ENCODE measurements around the gene PIGA.

The PIGA gene, protein sequence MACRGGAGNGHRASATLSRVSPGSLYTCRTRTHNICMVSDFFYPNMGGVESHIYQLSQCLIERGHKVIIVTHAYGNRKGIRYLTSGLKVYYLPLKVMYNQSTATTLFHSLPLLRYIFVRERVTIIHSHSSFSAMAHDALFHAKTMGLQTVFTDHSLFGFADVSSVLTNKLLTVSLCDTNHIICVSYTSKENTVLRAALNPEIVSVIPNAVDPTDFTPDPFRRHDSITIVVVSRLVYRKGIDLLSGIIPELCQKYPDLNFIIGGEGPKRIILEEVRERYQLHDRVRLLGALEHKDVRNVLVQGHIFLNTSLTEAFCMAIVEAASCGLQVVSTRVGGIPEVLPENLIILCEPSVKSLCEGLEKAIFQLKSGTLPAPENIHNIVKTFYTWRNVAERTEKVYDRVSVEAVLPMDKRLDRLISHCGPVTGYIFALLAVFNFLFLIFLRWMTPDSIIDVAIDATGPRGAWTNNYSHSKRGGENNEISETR

DNA sequence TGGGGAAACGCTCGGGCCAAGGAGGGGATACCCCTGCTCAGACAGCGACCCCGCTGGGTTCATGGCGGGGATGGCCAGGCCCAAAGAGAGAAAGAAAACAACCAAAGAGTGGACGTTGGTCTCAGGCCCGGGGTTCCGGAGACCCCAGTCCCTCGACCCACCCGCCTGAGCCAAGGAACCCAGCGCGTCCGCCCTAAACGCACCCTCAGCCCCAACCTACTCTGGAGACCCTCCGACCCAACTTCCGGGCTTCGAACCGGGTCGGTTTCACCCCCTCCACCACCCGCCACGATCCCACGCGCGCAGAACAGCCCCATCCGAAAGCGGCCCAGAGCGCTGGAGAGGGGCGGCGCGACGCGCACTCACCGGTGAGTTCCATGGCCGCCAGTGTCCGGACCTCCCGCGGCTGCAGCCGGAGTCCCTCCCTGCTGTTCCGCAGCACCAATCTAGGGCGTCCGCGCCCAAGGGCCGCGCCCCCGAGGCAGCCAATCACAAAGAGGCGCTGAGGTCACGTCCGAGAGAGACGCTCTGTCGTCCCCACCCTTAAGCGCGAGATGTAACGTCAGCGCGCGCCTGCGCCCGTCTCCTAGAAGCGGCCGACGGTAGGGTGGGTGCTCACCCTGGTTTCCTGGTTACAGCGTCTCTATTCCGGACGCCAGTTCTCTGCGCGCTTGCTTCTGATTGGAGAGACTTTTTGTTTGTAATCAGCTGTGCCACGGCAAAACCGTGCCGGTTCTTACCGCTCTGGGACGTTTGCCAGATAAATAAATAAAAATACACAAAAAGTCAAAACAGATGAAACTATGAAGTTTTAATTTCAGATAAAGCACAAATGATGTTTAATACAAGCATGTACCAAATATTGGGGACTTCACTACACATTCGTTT is at the start of gene PIGA:
TSS of gene PIGA (minus strand) at position 389 of the 888 bp plus-strand sequence. CDS start 3,593 bp downstream, outside the sequence.
- DNase-seq, result peak; percentile 89 to 94

DNA sequence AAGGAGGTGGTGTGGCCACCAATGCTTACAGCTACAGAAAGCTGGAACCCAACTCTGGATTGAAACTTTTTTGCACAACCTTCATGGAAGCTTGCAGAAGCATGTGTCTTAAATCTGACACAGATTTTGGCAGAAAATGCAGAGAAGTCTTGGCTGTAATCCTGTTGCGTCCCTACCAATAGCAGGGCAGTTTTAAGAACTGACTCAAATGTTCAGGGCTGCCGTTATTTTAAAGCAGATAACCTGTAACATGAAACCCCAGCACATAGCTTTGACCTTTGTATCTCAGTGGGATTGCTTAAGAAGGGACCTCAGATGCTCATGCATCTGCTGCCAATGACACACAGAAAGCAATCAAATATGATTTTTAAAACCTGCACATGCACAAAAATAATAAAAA is 49.0 kb upstream of the PIGA start, which contains the start of gene VEGFD:
TSS of gene VEGFD (minus strand) at position 110 of the 400 bp plus-strand sequence. CDS start 467 bp downstream, outside the sequence.
- no peak for DNase-seq

DNA sequence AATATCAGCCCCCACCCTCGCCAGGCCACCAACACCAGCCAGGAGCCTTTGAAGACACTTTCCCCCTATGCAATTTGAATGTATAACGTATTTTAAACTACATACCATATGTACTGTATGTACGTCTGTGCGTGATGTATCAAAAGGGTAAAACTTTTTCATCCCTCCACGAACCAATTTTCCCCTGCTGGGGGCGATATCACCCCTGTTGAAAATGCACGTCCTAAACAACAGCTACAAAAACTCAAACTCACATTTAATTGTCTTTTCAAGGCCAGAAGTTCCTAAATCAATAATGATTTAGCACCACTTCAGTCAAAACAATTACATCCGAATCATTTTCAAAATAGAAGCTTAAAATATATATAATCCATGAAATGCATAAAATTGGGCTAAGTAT is 47.5 kb upstream of the PIGA start:
- DNase-seq, result no peak

DNA sequence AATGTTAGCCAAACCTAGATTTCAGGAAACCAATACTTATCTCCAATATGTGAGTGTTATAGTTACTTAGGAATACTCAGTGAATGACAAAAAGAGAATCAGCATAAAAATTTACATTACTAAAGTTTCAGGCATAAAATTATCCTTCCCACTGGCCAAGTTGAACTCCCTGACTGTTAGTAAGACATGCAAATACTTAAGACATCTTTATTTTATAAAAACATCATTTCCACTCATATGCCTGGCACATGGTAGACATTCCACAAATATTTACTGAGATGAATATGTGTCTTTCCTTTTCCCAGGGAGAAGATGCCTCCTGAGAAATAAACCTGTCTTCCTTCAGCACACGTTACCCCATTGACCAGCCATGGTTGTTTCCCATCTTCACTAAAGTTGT is 41.6 kb upstream of the PIGA start:
- no peak for DNase-seq

- DNase-seq, result no peak
Observed at GRCh38 chrX:15373976-15374375, 38.7 kb upstream of the PIGA start.

DNA sequence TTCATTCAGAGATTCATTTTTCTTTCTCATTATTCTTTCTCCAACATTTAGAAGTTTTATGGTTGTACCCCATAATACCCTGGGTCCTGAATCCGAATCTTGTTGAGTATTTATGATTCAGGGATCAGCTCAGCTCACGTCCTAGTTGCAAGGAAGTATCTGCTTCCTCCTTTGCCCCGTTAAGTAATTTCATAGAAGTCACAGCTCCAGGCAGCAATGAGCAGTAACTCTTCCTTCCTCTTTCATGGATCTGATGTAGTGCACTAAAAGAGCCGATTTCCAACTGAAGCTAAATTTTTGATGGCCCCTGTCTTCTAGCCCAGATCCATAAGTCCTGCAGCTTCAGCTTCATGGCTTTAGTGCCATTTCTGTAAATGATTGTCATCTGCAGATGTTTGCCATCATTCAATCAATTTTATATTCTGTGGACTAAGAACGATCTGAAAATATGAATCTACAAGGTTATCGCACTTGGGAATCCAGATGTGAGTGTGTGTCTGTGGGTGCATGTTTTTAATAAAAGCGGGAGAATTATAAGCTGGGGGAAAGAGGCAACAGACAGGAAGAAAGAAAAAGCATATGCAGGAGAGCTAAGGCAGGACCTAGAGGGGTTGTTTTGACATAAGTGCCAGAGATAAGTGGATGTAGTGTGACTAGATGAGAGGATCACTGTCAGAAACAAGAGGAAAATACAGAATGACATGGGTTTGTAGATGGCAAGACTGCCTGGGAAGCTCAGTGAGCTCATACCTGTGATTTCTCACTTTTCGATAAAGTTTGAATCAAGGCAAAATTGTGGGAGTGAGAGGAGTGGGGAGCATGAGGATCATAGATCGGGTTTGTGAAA is 31.4 kb upstream of the PIGA start:
- DNase-seq, result peak; percentile 35 to 45

DNA sequence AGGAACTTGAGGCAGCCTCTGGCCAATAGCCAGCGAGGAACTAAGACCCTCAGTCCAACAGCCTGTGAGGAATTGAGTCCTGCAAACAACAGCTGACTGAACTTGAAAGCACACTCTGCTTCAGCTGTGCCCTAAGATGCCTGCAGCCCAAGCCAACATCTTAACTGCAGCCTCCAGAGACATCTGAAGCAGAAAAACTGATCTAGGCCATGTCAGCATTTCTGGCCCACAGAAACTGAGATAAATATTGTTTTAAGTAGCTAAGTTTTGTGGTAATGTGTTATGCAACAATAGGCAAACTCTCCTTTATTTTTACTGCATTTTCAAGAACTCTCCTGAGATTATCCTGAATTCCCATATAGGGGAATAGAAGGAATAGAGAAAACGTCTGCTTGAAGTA is 24.4 kb upstream of the PIGA start:
- no peak for DNase-seq

- DNase-seq, result no peak
Observed at GRCh38 chrX:15358533-15358932, 23.2 kb upstream of the PIGA start.

GRCh38 chrX:15356444-15356843 is 21.1 kb upstream of the PIGA start:
- peak; percentile 51 to 73 for DNase-seq

- DNase-seq, result no peak
Observed at GRCh38 chrX:15350329-15350996, 15.1 kb upstream of the PIGA start.

DNA sequence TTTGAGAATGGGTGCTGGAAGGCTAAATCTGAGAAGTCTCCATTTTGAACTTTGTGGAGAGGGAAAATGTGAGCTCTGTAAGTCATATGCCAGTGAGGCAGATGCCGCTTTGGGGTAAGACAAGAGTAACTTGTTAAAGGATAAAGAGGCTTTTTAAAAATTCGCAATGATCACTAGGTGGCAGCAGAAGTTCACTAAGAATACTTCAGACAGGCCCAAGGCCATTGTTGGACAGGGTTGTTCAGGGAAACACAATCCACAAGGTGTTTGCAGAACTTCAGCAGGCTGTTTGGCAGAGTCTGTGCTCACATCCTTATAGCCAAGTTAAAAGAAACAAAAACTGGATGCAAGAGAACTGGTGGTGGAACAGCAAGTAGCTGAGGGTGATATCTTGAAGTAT is 13.7 kb upstream of the PIGA start:
- peak; percentile 23 to 73 for DNase-seq

DNA sequence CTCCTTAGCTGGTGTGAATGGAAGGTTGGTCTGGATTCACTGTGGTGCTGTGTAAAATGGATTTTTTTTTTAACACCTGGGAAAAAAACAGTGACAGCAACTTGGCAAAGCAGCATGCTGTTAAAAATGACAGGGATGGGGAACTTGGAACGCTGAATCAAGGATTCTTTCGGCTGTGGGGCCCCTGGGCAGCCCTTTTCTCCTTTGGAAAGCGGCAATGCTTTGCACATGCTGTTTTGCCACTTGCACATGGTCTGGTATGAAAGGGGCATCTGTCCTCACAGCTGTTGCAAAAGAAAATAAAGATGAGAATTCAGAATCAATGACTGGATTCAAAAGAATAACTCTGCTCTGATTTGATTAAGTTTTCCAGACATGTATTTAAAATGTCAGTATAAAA is 10.7 kb upstream of the PIGA start:
- DNase-seq, result no peak

- no peak for DNase-seq
Observed at GRCh38 chrX:15344106-15344505, 8.8 kb upstream of the PIGA start.

DNA sequence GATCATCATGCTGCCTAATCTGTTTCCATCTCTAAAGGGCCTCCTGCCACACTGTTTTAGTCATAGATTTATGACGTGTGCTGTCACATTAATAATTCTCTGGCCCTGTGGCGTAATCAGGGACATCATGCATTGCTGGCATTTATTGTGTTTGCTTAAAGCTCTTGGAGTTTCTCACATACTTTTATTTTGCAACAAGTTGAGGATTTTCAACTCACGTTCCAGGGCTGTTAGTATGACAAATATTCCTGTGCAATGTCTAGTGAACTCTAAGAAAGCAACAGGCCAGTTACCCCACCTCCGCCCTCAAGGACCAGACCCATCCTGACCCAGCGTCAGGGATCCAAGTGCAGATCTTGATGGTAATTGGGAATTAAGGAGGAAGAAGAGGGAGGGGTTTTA is 7.8 kb upstream of the PIGA start:
- DNase-seq, result no peak

- DNase-seq, result no peak
Observed at GRCh38 chrX:15340867-15341266, 5.5 kb upstream of the PIGA start.

DNA sequence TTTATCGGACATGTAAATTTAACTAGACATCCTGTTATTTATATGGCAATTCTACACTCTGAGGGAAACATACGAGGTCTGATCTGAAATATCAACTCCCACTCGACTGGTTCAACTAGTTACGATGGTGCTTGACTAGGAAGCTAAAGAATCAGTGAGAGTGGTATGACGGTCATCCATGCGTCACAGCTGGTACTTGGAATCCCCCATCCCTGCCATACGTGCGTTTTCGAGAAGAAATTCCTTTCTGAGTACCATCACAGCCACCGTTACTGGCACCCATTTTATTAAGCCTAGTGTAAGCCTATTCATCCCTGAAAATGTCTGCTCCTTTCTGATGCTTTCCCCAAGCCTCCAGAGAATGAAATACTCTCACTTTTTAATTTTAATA is 695 bp upstream of the PIGA start:
- peak; percentile 56 to 63 for DNase-seq

DNA sequence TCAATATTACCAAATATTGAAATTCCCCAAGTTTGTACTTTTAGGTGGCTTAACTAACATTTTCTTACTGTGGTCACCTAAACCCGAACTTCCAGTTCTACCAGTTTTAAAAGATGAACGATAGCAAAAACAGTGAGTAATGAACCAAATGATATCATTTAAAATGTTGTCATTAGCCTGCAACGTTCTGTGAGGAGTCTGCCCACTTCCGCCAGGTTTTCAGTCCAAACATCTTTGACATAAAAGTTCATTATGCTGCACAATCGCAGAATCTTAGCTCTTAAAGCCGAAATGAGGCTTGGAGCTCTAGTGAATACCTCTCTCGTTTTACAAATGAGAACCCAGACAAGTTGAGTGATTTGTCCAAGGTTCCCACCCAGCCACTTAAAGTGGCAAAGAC is 762 bp downstream of the PIGA start:
- peak; percentile 16 to 39 for DNase-seq

DNA sequence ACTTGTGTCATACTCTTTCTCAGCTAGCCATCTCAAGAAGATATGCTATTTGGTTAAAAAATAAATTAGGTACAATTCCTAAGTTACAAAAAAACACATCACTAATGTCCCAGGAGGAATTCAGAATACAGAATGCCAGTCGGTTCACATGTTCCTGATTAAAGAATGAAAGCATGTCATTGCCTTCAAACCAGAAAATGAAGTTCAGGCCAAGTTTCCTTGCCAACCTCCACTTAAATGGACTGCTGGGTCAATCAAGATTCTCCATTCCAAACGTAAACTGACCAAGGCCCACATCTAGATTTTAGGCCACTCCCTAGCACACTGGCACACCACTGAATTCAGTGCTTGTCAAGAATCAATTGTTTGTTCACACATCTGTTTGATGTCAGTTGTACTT is 6.5 kb downstream of the PIGA start:
- no peak for DNase-seq

- DNase-seq, result no peak
Observed at GRCh38 chrX:15328131-15328530, 7.2 kb downstream of the PIGA start.

GRCh38 chrX:15322472-15322871 is 12.9 kb downstream of the PIGA start:
- DNase-seq, result no peak

GRCh38 chrX:15322072-15322471 is 13.3 kb downstream of the PIGA start:
- no peak for DNase-seq

GRCh38 chrX:15321447-15321846 is 13.9 kb downstream of the PIGA start:
- peak; percentile 64 to 72 for DNase-seq

Data from inflammatory macrophage treated with lipopolysaccharide for 1 hour (primary cell).